CD4-positive, alpha-beta T cell (primary cell): Measurements from ENCODE around the gene CFAP298. TPM values are rescaled to one million over a fixed set of nuclear protein-coding genes. Genes with fewer than 3 reads are reported as not detected.
A peak's percentile ranks its signal among the peaks of the same experiment; 100 is the strongest.
"Not testable (repeated sequence)": the region's sequence is repeated elsewhere in the genome, so short reads cannot be mapped to it uniquely, and the experiment has no call there.

Experiments
- ATAC-seq: fragments of 200-7000 bp; cut with Tn5 transposase; one replicate; pipeline ENCODE4 v1.10.0; 2022; ENCODE audit warnings: mild to moderate bottlenecking; ENCODE audit not compliant: poor library complexity
- CTCF ChIA-PET: fragments of 350-600 bp; sonication (Branson Sonifier 250); formaldehyde crosslinking; loops from one replicate; lab custom pipeline; 2021; ENCODE audit warnings: antibody characterized with exemption, inconsistent platforms; lab: Charles Lee
- POLR2A ChIA-PET: fragments of 350-600 bp; sonication (Branson Sonifier 250); formaldehyde crosslinking; loops from one replicate; lab custom pipeline; 2021; ENCODE audit warnings: antibody characterized with exemption, inconsistent platforms; lab: Charles Lee
- DNase-seq, 14 experiments: peaks; one replicate each; pipeline ENCODE4 v3.0.0-alpha.2; 2013 to 2020; ENCODE audit warnings: mixed read lengths in 2 of 14
- H3K27ac ChIP-seq, 2 donors: one replicate each; pipeline versions ENCODE4 v1.5.1 to v1.7.0; 2013; ENCODE audit warnings: low read length in 2 of 2, low read depth in 1 of 2, mild to moderate bottlenecking in 1 of 2
- H3K27me3 ChIP-seq, 2 experiments: 1 replicate in 1 of 2; 2 replicates in 1 of 2; pipeline versions ENCODE4 v1.6.1 to v1.7.0; 2013; ENCODE audit warnings: low read length in 2 of 2, control low read depth in 1 of 2, mild to moderate bottlenecking in 1 of 2, moderate library complexity in 1 of 2; ENCODE audit not compliant: insufficient read depth in 2 of 2, control insufficient read depth in 1 of 2
- H3K36me3 ChIP-seq: one replicate; pipeline ENCODE4 v1.6.1; 2013; ENCODE audit warnings: low read length, control low read depth; ENCODE audit not compliant: insufficient read depth
- H3K4me1 ChIP-seq: one replicate; pipeline ENCODE4 v1.6.1; 2013; ENCODE audit warnings: low read length, control low read depth; ENCODE audit not compliant: insufficient read depth
- H3K4me3 ChIP-seq: one replicate; pipeline ENCODE4 v1.5.1; 2013; ENCODE audit warnings: mild to moderate bottlenecking, low read length, moderate library complexity
- H3K9me3 ChIP-seq, 2 experiments: 1 replicate in 1 of 2; 2 replicates in 1 of 2; pipeline versions ENCODE4 v1.6.1 to v1.7.0; 2013; ENCODE audit warnings: low read length in 2 of 2, mild to moderate bottlenecking in 2 of 2, control low read depth in 1 of 2, moderate library complexity in 1 of 2; ENCODE audit not compliant: control insufficient read depth in 1 of 2, insufficient read depth in 1 of 2
- H3K27ac Mint-ChIP-seq: one replicate; pipeline ENCODE4 v1.8.0; 2020; ENCODE audit warnings: mixed read lengths
- H3K27me3 Mint-ChIP-seq: one replicate; pipeline ENCODE4 v1.8.0; 2021; ENCODE audit warnings: mixed read lengths
- H3K36me3 Mint-ChIP-seq: one replicate; pipeline ENCODE4 v1.8.0; 2021; ENCODE audit warnings: low read depth, mixed read lengths
- H3K4me1 Mint-ChIP-seq: one replicate; pipeline ENCODE4 v1.8.0; 2021; ENCODE audit warnings: low read depth, mixed read lengths
- H3K4me3 Mint-ChIP-seq: one replicate; pipeline ENCODE4 v1.8.0; 2020; ENCODE audit warnings: mild to moderate bottlenecking, mixed read lengths
- H3K9me3 Mint-ChIP-seq: one replicate; pipeline ENCODE4 v1.8.0; 2020; ENCODE audit warnings: mixed read lengths
- CTCF ChIP-seq: fragments of 200-600 bp; IDR thresholded peaks from one replicate; pipeline ENCODE4 v1.8.0; 2022; ENCODE audit warnings: antibody characterized with exemption, mild to moderate bottlenecking
- intact Hi-C, 2 experiments: fragments of 100-400 bp; cut with DNase I in 1 of 2; cut with micrococcal nuclease in 1 of 2; formaldehyde crosslinking; loops; one replicate each; pipeline versions ENCODE4 v1.15.1 to v1.9.0; 2023 to 2025; cut with DNase I, micrococcal nuclease
- total RNA-seq, 174 experiments: library from RNA in 2 of 174; stranded (reverse) in 2 of 174; gene quantifications; one replicate each; pipeline ENCODE4 v1.2.3 and lab custom pipeline; 2021 to 2026

Gene CFAP298
- total RNA-seq, 2 experiments from 2014 or later, result 7.6 to 9.4 TPM

GRCh38 chr21:32611471-32611997 lies 643 bp downstream of the CFAP298 start:
- Mint-ChIP-seq H3K4me1 (peaks cover 27% of the 10 kb centered on the region), H3K36me3 (peaks cover 45% of the 10 kb centered on the region), H3K9me3 (no peaks in the 10 kb centered on the region), H3K4me3 (peak overlapping the region; percentile 99), H3K27me3 (no peaks in the 10 kb centered on the region), H3K27ac (peak overlapping the region; percentile 87)
- H3K4me1 ChIP-seq, result peaks cover 26% of the 10 kb centered on the region
- CTCF ChIA-PET, result interaction anchor here (1.0 to 1.6 kb wide), 2 partner anchors 11 to 868 kb away, joined by 3 to 4 read pairs; partner anchors contain the start of gene TMEM50B
- H3K36me3 ChIP-seq, result peaks cover 28% of the 10 kb centered on the region
- peak in 11 of 14 experiments; percentile 5 to 57 (median 14) for DNase-seq
- peak overlapping the region; percentile 76 to 96 for H3K27ac ChIP-seq
- no peak for TF ChIP-seq CTCF
- H3K9me3 ChIP-seq, result no peaks in the 10 kb centered on the region
- no peaks in the 10 kb centered on the region for H3K27me3 ChIP-seq
- POLR2A ChIA-PET, result interaction anchor here (0.9 to 3.4 kb wide), 8 partner anchors 12 to 932 kb away, joined by 3 to 19 read pairs (median 8); partner anchors contain the start of genes EVA1C, SON, SYNJ1 and URB1
- intact Hi-C loops, result loop anchor here (2.0 to 5.0 kb wide), 6 partner anchors 43 to 334 kb away; partner anchors contain the start of genes MIS18A (in 2 of the 2), PAXBP1 (in 1 of the 2) and SYNJ1 (in 1 of the 2)
- H3K4me3 ChIP-seq, result peak overlapping the region; percentile 83
- ATAC-seq, result no peak

GRCh38 chr21:32610940-32611339 lies 1.2 kb downstream of the CFAP298 start:
- CTCF ChIA-PET, result interaction anchor here (1.0 kb wide), 1 partner anchor 10 kb away, joined by 3 read pairs; no protein-coding TSS in a partner anchor
- H3K27ac Mint-ChIP-seq, result not testable (repeated sequence)

GRCh38 chr21:32608851-32609250 lies 3.3 kb downstream of the CFAP298 start:
- no peaks in the 10 kb centered on the region for H3K27me3 Mint-ChIP-seq
- ChIA-PET POLR2A (no interaction called here), CTCF (interaction anchor here (1.0 to 1.6 kb wide), 2 partner anchors 8 to 205 kb away, joined by 3 to 7 read pairs; no protein-coding TSS in a partner anchor)
- Histone ChIP-seq H3K27ac (no peak overlapping the region), H3K4me3 (no peak overlapping the region), H3K27me3 (no peaks in the 10 kb centered on the region), H3K36me3 (peaks cover 53% of the 10 kb centered on the region), H3K9me3 (no peaks in the 10 kb centered on the region), H3K4me1 (peaks cover 26% of the 10 kb centered on the region)
- peaks cover 27% of the 10 kb centered on the region for H3K4me1 Mint-ChIP-seq
- ATAC-seq (no peak), DNase-seq (no peak)
- H3K4me3 Mint-ChIP-seq, result peak overlapping the region; percentile 58
- no peaks in the 10 kb centered on the region for H3K9me3 Mint-ChIP-seq
- intact Hi-C loops, result no loop called here
- H3K27ac Mint-ChIP-seq, result no peak overlapping the region
- TF ChIP-seq CTCF, result no peak
- peaks cover 72% of the 10 kb centered on the region for H3K36me3 Mint-ChIP-seq

More at GRCh38 chr21:32610940-32611339, 1.2 kb downstream of the CFAP298 start:
- not testable (repeated sequence) for H3K9me3 Mint-ChIP-seq, H3K9me3 ChIP-seq, H3K27ac ChIP-seq, H3K27me3 ChIP-seq, ATAC-seq, DNase-seq, H3K27me3 Mint-ChIP-seq
- peak overlapping the region; percentile 56 for H3K4me3 Mint-ChIP-seq
- peaks cover 34% of the 10 kb centered on the region for H3K36me3 ChIP-seq
- H3K4me1 Mint-ChIP-seq, result peaks cover 27% of the 10 kb centered on the region
- peaks cover 51% of the 10 kb centered on the region for H3K36me3 Mint-ChIP-seq
- peak overlapping the region; percentile 83 for H3K4me3 ChIP-seq
- intact Hi-C loops, result loop anchor here (2.0 to 5.0 kb wide), 6 partner anchors 42 to 334 kb away; partner anchors contain the start of genes MIS18A (in 2 of the 2), PAXBP1 (in 1 of the 2) and SYNJ1 (in 1 of the 2)
- POLR2A ChIA-PET, result interaction anchor here (2.4 to 3.4 kb wide), 4 partner anchors 11 to 199 kb away, joined by 11 to 19 read pairs (median 16); partner anchors contain the start of genes EVA1C and SYNJ1
- peaks cover 26% of the 10 kb centered on the region for H3K4me1 ChIP-seq
